Stimulated activated CD4-positive, alpha-beta T cell treated with anti-CD3 and anti-CD28 coated beads, Interleukin-4, amount 100 ng/mL, for 4 hours (primary cell): ENCODE data around the gene APEH.

Experiments used
- DNase-seq, 2 experiments: peaks; one replicate each; pipeline ENCODE4 v3.0.0-alpha.2; 2020

Gene APEH

GRCh38 chr3:49715611-49716121 is 41.5 kb downstream of the APEH start:
- no peak for DNase-seq

GRCh38 chr3:49716169-49716568 is 42.0 kb downstream of the APEH start:
- DNase-seq: no peak

- no peak for DNase-seq
Measured at GRCh38 chr3:49716691-49717210, 42.6 kb downstream of the APEH start.

- DNase-seq: no peak
Measured at GRCh38 chr3:49717211-49717958, 43.2 kb downstream of the APEH start.

GRCh38 chr3:49717959-49718857 is 44.1 kb downstream of the APEH start:
- DNase-seq: no peak

GRCh38 chr3:49718858-49719213 is 44.7 kb downstream of the APEH start:
- peak in 1 of 2 experiments; percentile 24 for DNase-seq

GRCh38 chr3:49719214-49719884 is 45.2 kb downstream of the APEH start, which contains the start of gene AMIGO3:
TSS of gene AMIGO3 (minus strand) at chr3:49719684. CDS start at chr3:49719465, 219 bp downstream.
- DNase-seq: peak; percentile 84 to 90

- DNase-seq: no peak
Measured at GRCh38 chr3:49720855-49721595, 46.9 kb downstream of the APEH start.

- DNase-seq: no peak
Measured at GRCh38 chr3:49721596-49721895, 47.4 kb downstream of the APEH start.

- no peak for DNase-seq
Measured at GRCh38 chr3:49721896-49722781, 48.0 kb downstream of the APEH start.

- DNase-seq: no peak
Measured at GRCh38 chr3:49722896-49723295, 48.7 kb downstream of the APEH start.

- DNase-seq: peak; percentile 52 to 56
Measured at GRCh38 chr3:49723296-49723627, 49.1 kb downstream of the APEH start.

- DNase-seq: peak; percentile 89 to 92
Measured at GRCh38 chr3:49723628-49724551, 49.7 kb downstream of the APEH start, which contains the start of gene GMPPB. TSS of gene GMPPB (minus strand) at chr3:49723951. CDS start at chr3:49723726, 225 bp downstream.

GRCh38 chr3:49724586-49724985 is 50.4 kb downstream of the APEH start:
- no peak for DNase-seq

- no peak for DNase-seq
Measured at GRCh38 chr3:49725906-49726681, 51.9 kb downstream of the APEH start.

GRCh38 chr3:49727154-49727923 is 53.2 kb downstream of the APEH start:
- no peak for DNase-seq

GRCh38 chr3:49727924-49728361 is 53.8 kb downstream of the APEH start:
- DNase-seq: no peak

GRCh38 chr3:49729966-49730609 is 55.9 kb downstream of the APEH start:
- DNase-seq: no peak
